Stimulated activated CD8-positive, alpha-beta memory T cell treated with anti-CD3 and anti-CD28 coated beads, Interleukin-12 subunit alpha, Interleukin-12 subunit beta, amount 100 ng/mL, for 4 hours (primary cell): ENCODE data around the gene SH3RF3.
A peak's percentile ranks its signal among the peaks of the same experiment; 100 is the strongest.
"Not testable (repeated sequence)": the region's sequence is repeated elsewhere in the genome, so short reads cannot be mapped to it uniquely, and the experiment has no call there.

Source experiments
- DNase-seq: peaks from one replicate; pipeline ENCODE4 v3.0.0-alpha.2; 2020; ENCODE audit warnings: low read depth

The SH3RF3 gene

DNA sequence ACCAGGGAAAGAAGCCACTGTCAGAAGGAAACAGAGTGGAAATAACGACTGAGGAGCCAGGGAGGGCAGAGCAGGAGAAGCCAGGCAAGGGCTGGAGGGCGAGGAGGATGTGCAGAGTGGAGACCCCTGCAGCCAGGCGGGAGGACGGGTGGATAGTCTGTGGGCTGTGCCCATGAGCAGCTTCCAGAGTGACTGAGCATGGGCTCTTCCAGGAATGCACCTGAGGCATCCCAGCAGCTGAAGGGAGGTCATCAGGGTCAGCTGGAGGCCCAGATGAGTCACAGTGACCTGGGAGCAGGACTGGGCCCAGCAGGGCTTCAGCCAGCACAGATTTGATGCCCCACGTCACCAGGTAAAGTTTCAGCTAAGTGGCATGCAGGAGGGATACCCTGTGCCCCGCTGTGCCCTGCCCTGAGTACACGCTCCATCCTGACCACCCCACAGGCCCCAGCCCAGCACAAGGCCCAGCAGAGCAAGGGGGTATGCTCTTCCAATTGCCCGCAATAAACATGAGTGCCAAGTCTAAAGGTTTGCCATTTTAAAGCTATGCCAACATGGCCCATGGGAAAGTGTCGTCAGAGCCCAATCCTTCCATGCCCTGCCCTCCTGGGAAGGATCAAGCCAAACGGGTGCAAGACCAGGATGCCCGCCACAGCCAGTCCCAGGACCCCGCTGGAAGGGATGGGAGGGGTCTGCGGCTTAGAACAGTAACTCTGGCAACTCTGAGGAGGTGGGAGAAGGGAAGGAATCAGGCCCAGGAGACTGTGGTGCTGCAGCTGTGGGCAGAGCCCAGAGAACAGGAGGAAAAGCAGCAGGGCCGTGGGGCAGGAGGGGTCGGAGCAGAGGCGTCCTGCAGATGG is 399.1 kb downstream of the SH3RF3 start:
- no peak for DNase-seq

DNA sequence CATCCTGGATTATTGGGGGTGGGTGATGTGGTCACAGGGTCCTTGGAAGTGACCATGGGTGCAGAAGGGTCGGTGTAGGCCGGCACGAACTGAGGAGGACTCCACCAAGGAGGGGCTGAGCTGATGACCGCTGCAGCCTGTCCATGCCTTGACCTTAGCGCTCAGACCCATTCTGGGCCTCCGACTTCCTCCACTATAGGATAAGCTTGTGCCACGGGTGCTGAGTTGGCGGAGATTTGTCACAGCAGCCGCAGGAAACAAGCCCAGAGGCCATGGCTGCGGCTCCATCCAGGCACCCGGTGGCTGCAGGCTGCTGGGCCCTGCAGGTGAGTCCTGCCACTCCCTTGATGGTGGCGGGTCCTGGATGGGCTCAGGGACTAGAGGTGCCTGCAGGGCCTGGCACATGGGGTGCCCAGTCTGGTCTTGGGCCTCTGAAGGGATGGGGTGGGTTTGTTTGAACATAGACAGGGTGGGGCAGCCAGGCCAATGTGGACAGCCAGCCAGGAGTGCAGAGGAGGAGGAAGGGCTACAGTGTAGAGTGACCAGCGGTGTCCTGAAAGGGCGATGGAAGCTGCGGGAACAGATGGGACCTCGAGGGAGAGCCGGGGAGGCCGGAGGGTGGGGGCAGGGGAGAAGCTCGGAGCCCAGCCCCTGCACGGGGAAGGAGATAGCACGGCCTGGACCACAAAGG is 400.0 kb downstream of the SH3RF3 start:
- DNase-seq, result no peak

DNA sequence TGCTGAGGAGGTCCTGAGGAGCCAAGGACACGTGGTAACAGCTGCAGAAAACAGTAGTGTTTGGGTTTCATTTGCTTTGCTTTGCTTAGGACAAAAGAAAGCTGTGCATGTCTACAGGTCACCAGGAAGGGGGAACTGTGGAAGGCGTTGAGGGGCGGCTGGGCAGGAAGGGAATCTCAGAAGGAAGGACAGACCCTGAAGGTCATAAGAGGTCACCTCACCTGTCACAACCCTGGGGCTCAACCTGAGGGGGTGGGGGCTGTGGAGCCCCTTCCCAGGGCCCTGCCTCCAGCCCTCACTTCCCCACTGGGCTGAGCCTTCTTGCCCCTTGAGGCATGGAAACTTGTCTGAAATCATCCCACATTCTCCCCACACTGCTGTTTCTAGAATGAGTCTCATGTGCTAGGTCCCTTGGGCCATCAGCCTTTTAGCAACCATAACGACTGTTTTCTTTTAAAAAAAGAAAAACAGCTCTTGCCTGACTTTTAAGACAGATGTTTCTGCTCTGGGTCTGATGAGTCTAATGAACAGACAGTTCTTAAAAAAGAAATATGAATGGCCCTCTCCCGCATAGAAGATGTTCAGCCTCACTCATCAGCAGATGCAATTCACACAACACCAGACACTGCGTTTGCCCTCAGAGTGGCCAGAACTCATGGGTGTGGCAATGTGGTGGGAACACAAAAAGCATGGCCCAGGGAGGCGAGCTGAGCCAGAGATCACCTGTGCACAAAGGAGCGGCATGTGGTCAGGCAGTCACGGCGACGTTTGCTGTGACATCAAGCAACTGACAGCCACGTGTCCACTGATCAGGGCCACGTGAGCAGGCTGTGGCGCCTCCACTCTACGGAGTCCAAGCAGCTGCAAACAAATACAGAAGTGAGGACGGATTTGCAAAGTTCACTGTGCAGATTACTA is 400.8 kb downstream of the SH3RF3 start:
- no peak for DNase-seq

DNA sequence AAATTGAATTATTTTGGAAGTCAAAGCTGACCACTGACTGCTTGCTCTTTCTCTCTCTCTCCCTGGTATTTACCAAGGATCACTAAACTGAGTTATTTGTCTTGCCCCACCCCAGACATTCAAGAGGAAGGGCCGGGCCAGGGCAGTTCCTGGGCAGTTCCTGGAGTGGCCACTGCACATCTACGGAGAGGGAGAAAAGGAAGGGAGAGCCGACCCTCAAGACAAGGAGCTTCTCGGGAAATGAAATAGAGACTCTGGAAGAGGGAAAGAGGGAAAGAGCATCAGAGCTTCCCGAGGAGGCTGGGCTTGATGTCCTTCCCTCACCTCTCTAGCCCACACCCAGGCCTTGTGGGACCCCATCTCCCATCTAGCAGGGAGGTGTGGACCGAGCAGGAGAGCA is 401.7 kb downstream of the SH3RF3 start:
- DNase-seq, result no peak

DNA sequence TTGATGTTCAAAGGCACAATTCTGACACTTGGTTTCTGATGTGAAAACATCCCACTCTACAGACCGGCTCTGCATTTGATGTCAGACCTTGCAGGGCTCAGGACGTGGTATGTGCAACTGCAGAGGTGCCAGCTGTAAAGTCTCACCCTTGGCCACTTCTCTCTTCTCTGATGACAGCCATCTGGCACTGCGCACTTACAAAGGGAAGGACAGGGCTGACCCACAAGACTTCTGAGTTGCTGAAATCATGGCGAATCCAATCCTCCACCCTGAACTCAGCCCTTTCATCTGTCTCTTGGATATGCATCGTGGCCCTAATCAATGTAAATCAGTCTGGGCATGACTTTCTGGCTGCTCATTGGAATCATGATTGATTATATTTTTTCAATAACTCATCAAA is 402.2 kb downstream of the SH3RF3 start:
- no peak for DNase-seq

DNA sequence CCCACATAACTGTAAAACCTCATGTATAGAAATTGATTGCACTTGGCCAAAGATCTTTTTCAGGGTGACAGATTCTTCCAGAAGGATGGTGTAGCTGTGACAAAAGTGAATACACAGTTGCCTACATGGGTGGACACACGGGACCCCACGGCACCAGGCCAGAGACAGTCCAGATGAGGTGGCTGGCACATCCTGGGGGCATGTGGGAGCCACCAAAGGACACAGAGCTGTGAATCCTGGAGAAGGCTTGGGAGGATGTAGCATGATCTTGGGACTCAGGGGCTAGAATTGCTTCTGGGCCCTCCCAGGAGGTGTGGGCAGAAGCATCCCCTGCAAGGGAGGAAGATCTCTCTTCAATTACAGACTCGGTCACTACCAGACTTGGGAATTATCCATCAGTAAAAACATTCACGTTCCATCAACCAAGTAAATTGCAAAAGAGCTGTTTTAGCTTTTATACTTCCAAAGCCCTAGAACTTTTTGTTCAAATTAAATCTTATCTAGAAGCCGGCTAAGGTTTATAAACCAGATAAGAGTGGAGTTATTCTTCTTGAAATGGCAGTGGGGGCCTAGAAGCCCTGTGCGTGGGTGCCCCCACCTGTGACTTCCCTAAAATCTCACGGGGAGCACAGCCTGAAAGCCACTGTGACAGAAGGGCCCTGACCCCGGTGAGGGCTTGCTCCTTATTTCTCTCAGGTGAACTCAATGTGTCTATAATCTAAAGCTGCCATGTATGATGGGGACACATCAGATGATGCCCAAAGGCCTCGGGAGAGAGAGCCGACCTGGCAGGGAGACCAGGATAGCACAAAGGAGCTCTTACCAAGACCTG is 403.1 kb downstream of the SH3RF3 start:
- DNase-seq, result no peak

DNA sequence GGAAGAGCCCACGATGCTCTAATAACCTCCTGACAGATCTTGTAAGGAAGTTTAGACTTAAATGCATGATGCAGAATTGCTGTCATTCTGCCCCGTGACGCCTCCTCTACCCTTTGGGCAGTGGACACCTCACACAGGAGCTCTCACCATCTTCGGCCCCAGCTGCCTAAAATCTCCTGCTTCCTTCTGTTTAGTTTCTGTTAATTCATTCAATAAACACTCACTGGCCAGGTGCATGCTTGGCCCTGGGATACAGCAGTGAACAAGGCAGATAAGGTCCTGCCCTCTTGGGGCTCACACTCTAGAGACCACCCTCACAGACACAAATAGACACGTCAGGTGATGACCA is 403.7 kb downstream of the SH3RF3 start:
- DNase-seq, result no peak

DNA sequence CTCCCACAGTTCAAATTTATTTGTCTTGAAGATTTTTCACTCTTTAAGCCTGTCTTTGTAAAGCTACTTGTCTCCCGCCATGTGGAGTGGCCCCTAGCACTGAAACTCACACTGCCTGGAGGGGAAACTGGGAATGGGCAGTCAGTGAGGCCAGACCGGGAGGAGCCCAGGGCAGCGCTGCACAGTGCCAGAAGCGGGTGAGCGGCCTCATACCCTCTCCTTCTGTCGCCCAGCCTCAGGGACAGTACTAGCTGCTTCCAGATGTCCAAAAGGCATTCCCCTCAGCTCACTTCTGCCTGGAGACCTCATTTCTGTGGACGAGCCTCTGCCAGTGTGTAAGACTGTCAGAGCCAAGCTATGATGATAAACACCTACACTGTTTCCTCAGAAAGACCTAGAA is 404.8 kb downstream of the SH3RF3 start:
- DNase-seq, result no peak

DNA sequence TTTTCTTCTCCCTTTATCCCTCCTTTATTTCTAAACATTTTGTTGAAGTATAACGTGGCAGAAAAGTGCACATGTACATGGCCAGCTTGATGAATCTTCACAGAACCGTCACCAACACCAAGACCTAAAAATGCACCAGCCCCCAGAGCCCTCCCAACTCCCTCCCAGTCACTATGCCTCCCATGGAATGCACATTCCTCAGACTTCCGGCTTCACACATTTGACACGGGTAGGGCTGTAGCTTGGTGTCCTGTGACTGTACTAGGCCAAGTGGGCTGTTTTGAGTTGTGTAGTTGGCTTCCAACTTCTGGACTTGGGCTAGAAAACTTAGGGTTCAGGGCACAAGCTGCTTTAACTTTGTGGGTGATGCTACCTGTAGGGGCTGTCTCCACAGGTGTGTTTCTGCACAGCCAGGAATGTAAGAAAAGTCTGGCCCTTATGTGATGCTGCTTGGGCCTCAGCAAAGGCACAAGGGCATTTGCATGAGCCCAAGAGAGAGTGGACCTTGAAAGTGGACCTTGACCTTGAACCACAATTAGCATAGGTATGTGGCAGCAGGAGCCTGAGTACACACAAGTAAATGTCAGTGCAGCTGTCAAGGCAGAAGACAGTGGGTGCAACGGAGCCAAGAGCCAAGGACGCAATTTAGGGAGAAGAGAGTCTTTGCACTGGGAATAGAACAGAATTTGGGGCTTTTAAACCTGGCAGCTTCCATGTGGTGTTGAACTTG is 406.4 kb downstream of the SH3RF3 start:
- DNase-seq, result no peak

DNA sequence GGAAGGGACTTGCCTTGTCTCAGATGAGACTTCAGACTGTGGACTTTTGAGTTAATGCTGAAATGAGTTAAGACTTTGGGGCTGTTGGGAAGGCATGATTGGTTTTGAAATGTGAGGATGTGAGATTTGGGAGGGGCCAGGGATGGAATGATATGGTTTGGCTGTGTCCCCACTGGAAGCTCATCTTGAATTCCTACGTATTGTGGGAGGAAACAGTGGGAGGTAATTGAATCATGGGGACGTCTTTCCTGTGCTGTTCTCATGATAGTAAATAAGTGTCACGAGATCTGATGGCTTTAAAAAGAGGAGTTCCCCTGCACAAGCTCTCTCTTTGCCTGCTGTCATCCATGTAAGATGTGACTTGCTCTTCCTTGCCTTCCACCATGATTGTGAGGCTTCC is 407.6 kb downstream of the SH3RF3 start:
- not testable (repeated sequence) for DNase-seq

DNA sequence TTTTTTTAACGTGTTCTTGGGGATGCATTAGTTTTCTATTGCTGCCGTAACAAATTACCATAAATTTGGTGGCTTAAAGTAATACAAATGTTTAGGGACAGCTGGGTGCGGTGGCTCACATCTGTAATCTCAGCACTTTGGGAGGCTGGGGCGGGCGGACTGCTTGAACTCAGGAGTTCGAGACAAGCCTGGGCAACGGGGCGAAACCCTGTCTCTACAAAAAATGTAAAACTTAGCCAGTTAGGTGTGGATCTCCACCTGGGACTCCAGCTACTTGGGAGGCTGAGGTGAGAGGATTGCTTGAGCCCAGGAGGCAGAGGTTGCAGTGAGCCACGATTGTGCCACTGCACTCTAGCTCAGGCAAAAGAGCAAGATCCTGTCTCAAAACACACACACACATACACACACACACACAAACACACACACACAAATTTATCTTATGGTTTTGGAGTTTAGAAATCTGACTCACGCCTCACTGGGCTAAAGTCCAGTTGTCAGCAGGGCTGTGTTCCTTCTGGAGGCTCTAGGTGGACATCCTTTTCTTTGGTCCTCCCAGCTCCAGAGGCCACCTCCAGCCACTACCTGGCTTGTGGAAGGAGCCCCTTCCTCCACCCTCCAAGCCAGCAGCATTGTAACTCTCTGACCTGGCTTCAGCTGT is 408.7 kb downstream of the SH3RF3 start:
- no peak for DNase-seq

DNA sequence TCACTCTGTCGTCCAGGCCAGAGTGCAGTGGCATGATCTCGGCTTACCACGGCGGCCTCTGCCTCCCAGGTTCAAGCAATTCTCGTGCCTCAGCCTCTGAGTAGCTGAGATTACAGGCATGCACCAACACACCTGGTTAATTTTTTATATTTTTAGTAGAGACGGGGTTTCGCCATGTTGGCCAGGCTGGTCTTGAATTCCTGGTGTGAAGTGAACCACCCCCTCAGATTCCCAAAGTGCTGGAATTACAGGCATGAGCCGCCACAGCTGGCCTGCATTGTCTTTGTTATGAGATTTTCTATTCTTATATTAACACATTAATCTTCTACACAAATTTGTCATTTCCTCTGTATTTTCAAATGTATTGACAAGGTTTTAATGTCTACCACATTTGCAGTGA is 409.5 kb downstream of the SH3RF3 start:
- no peak for DNase-seq

DNA sequence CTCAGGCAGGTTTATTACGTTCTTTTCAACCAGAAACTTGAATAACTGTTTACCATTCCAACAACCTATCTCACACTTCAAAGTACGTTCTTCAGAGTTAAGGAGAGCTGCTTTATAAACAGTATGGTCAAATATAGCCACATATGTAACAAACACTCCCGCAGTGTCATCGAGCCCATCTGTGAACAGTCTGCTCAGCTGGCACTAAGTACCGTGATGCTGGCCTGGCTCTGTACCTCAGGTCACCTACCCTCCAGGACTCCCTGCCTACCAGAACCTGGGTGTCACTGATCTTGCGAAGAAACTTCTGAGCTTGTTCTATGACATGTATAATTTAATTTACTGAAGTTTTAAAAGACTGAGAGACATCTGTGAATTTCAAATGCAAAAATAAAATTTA is 413.4 kb downstream of the SH3RF3 start:
- no peak for DNase-seq

DNA sequence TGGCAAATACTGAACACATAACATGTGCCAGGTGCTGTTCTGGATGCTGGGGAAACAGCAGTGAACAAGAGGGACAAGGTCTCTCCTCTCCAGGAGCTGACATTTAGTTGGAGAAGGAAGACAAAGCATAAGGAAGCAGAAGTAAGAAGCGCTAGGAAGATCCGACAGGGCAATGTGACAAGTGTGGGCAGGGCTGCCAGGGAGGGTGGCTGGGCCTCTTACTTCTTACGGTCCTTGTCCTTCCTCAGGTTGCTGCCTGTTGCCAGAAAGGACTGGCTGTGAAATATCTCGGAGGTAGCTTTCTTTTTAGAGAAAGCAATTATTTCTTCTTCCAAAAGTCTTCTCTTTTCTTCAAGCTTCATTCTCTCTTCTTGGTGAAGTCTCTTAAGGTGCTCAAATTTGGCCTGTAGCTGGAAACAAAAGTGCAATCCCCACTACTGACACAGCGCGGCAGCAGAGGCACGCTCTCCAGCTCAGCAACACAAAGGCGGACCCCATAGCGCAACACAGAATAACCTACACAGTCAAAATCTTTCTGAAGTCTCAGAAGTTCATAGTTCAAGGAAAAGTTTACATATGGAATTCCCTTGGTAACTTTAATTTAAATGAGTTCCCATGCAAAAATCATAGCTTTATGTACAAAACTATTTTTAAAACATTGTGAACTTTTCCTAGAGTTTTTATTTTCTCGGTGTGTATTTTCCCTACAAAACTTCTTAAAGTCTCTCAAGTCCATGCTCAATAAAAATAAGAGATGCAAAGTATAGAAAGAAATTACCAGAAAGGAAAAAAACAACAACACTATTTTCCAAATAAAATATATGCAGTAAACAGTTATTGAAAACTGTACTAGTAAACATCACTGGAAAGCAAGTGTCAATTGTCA is 417.1 kb downstream of the SH3RF3 start:
- peak; percentile 22 for DNase-seq

DNA sequence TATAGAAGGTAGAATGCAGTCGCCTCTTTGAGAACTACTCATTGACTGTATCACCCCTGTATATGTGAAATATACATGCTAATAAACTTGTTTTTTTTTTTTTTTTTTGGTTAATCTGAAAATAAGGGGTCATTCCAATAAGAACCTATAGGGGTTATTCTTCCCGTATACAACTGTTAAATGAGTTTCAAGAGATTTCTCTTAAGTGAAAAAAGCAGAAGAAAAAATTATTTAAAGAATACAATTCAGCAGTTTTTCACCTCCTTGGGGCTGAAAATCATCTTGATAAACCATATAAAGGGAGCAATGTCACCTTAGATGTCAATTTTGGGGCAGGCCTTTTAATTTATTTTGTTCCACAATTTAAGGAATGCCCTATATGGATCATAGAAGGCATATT is 418.3 kb downstream of the SH3RF3 start:
- no peak for DNase-seq

DNA sequence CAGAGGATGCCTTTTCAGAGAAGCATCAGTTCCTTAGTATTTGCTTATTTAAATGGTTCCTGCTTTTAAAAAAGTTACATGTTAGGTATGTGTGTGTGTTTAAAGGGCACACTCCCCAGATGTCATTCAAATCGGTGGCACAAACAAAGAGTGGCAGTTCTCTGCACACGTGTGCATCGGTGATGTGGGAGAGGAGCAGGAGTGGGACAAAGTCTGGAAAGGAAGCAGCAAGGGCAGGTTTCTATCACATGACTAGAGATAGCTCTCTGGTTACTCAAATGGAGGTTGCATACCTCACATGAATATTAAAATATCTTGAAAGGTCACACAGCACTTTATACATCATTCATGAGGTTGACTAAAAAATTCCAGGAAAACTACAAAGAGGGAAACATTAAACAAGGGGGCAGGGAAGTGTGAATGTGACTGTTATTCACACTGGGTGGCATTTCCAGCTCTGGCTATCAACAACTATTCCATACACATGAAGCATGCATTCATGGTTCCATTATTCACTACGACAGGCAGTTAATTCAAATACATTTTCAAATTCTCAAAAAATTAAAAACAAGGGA is 420.1 kb downstream of the SH3RF3 start:
- DNase-seq, result no peak
